HL-60 (cell line): ENCODE measurements around the gene CCDC192.

Experiments used
- DNase-seq, 2 experiments: peaks; one replicate each; pipeline ENCODE4 v3.0.0-alpha.2; 2010 to 2020; ENCODE audit warnings: low read depth in 1 of 2, low spot score in 1 of 2
- H3K27ac ChIP-seq: fragments of 250-450 bp; sonication (Bioruptor Pico); replicated peaks from 2 replicates; pipeline ENCODE4 v1.5.1; 2020; ENCODE audit warnings: mild to moderate bottlenecking, moderate library complexity
- H3K27me3 ChIP-seq: fragments of 250-450 bp; sonication (Bioruptor Pico); 2 replicates; pipeline ENCODE4 v1.5.1; 2021; ENCODE audit warnings: mild to moderate bottlenecking, moderate library complexity; ENCODE audit not compliant: insufficient read depth, poor library complexity, severe bottlenecking
- H3K4me3 ChIP-seq: replicated peaks from 2 replicates; pipeline ENCODE4 v1.5.1; 2011; ENCODE audit warnings: mild to moderate bottlenecking, control low read depth, low read length; ENCODE audit not compliant: insufficient read depth
- GABPA ChIP-seq: IDR thresholded peaks from 2 replicates; pipeline ENCODE4 v1.6.1; 2012; ENCODE audit warnings: low read depth
- POLR2AphosphoS5 ChIP-seq: IDR thresholded peaks from 2 replicates; pipeline ENCODE4 v1.6.1; 2012; ENCODE audit warnings: low read depth
- SPI1 ChIP-seq: IDR thresholded peaks from 2 replicates; pipeline ENCODE4 v1.6.1; 2012; ENCODE audit warnings: low read depth, mild to moderate bottlenecking, borderline replicate concordance
- TF ChIP-seq, protein P1 (sequence below): IDR thresholded peaks from 2 replicates; pipeline ENCODE4 v1.6.1; 2012; ENCODE audit warnings: low read depth; ENCODE audit not compliant: insufficient replicate concordance
- TF ChIP-seq, protein P2 (sequence below): IDR thresholded peaks from one replicate; pipeline ENCODE4 v1.5.1; 2011; ENCODE audit warnings: low read length, control low read depth, inconsistent platforms; ENCODE audit not compliant: insufficient read depth

CCDC192 gene

DNA sequence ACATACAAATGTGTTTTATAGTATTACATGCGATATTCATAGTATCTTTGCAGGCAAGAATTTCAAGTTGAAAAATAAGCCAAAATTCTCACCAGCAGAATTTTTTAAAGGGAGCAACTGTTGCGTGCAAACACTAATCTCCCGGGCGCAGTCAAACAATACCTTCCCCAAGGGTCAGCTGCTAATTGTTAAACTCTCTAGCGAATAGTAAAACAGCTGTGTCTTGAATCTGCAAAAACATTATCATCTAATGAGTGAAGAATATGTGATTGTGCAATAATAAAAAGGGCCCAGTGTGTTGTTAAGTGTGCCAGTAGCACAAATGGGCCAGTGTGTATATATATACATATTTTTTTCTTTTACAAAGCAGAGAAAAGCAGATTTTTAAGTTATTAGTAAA, 131.4 kb downstream of the CCDC192 start:
- Histone ChIP-seq H3K27me3 (no peaks in the 10 kb centered on the region), H3K4me3 (no peak overlapping the region), H3K27ac (no peak overlapping the region)
- DNase-seq = no peak
- TF ChIP-seq, protein P1, sequence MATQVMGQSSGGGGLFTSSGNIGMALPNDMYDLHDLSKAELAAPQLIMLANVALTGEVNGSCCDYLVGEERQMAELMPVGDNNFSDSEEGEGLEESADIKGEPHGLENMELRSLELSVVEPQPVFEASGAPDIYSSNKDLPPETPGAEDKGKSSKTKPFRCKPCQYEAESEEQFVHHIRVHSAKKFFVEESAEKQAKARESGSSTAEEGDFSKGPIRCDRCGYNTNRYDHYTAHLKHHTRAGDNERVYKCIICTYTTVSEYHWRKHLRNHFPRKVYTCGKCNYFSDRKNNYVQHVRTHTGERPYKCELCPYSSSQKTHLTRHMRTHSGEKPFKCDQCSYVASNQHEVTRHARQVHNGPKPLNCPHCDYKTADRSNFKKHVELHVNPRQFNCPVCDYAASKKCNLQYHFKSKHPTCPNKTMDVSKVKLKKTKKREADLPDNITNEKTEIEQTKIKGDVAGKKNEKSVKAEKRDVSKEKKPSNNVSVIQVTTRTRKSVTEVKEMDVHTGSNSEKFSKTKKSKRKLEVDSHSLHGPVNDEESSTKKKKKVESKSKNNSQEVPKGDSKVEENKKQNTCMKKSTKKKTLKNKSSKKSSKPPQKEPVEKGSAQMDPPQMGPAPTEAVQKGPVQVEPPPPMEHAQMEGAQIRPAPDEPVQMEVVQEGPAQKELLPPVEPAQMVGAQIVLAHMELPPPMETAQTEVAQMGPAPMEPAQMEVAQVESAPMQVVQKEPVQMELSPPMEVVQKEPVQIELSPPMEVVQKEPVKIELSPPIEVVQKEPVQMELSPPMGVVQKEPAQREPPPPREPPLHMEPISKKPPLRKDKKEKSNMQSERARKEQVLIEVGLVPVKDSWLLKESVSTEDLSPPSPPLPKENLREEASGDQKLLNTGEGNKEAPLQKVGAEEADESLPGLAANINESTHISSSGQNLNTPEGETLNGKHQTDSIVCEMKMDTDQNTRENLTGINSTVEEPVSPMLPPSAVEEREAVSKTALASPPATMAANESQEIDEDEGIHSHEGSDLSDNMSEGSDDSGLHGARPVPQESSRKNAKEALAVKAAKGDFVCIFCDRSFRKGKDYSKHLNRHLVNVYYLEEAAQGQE = no peak
- TF ChIP-seq POLR2AphosphoS5 = no peak
- TF ChIP-seq GABPA = no peak
- no peak for TF ChIP-seq SPI1
- TF ChIP-seq, protein P2, sequence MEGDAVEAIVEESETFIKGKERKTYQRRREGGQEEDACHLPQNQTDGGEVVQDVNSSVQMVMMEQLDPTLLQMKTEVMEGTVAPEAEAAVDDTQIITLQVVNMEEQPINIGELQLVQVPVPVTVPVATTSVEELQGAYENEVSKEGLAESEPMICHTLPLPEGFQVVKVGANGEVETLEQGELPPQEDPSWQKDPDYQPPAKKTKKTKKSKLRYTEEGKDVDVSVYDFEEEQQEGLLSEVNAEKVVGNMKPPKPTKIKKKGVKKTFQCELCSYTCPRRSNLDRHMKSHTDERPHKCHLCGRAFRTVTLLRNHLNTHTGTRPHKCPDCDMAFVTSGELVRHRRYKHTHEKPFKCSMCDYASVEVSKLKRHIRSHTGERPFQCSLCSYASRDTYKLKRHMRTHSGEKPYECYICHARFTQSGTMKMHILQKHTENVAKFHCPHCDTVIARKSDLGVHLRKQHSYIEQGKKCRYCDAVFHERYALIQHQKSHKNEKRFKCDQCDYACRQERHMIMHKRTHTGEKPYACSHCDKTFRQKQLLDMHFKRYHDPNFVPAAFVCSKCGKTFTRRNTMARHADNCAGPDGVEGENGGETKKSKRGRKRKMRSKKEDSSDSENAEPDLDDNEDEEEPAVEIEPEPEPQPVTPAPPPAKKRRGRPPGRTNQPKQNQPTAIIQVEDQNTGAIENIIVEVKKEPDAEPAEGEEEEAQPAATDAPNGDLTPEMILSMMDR = no peak

DNA sequence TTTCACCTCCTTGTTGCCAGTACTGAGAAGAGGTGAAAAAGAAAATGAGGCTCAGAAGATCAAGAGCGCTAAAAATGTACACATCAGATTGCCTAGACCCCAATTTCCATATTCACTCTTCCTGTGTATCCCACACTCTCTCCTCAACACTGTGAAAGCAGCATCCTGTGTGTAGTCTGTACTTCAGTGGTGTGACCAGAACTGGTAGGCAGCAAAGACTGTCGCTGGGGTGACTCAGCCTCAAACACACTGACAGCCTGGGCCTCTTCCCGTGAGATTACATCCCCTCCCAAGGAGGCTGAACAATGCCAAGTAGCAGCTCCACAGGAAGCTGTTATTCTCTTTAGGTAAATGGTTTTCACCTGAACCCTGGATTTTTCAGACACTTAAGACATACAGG, 135.5 kb downstream of the CCDC192 start:
- Histone ChIP-seq H3K27me3 (no peaks in the 10 kb centered on the region), H3K27ac (no peak overlapping the region), H3K4me3 (no peak overlapping the region)
- no peak for DNase-seq
- TF ChIP-seq SPI1 = no peak
- TF ChIP-seq, protein P1 = no peak
- TF ChIP-seq POLR2AphosphoS5 = no peak
- TF ChIP-seq, protein P2 = no peak
- no peak for TF ChIP-seq GABPA

DNA sequence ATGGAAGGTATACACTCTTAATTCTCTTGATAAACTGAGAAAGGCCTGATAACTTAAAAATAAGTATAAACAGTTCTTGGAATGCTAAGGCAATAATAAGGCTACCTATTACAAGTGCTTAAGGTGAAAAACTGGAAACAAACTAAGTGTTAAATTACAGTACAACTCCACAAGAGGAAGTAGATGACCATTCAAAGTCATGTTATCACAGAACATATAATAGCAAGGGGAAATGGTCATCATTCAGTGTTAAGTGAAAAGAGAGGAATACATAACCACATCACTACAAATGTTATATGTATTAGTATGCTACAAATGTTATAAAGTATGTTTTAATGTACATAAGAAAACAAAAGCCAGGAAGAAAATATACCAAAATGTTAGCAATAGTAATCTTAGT, 135.9 kb downstream of the CCDC192 start:
- H3K4me3 ChIP-seq = no peak overlapping the region
- TF ChIP-seq SPI1 (no peak), POLR2AphosphoS5 (no peak), GABPA (no peak)
- TF ChIP-seq, protein P1 = no peak
- TF ChIP-seq, protein P2 = no peak
- H3K27ac ChIP-seq = no peak overlapping the region
- no peaks in the 10 kb centered on the region for H3K27me3 ChIP-seq
- no peak for DNase-seq
